Lung microvascular endothelial cell (primary cell): ENCODE results near the gene TMEM100. TPM values are rescaled to one million over a fixed set of nuclear protein-coding genes. Genes with fewer than 3 reads are reported as not detected.

Experiments used
- DNase-seq, 2 donors: peaks; one replicate each; pipeline versions ENCODE4 v3.0.0 to v3.0.0-alpha.2; 2010; ENCODE audit warnings: low read depth in 2 of 2
- total RNA-seq: library from RNA; depleted of rRNA; stranded (reverse); fragments of >200 nt; gene quantifications from 2 replicates; pipeline ENCODE4 v1.2.1, GENCODE V29; 2014

Gene TMEM100
- total RNA-seq, 1 donor from 2014 or later = 25.4 TPM

GRCh38 chr17:55745258-55745657, 22.6 kb upstream of the TMEM100 start:
- DNase-seq = no peak

GRCh38 chr17:55743103-55743679, 20.5 kb upstream of the TMEM100 start:
- peak in 1 of 2 donors; percentile 44 for DNase-seq

- DNase-seq = no peak
Measured at GRCh38 chr17:55742272-55743102, 19.8 kb upstream of the TMEM100 start.

- DNase-seq = no peak
Measured at GRCh38 chr17:55741356-55741700, 18.7 kb upstream of the TMEM100 start.

- DNase-seq = no peak
Measured at GRCh38 chr17:55740511-55741355, 18.1 kb upstream of the TMEM100 start.

- DNase-seq = no peak
Measured at GRCh38 chr17:55737976-55738501, 15.4 kb upstream of the TMEM100 start.

GRCh38 chr17:55735731-55736405, 13.2 kb upstream of the TMEM100 start:
- DNase-seq = peak; percentile 54 to 66

- no peak for DNase-seq
Measured at GRCh38 chr17:55734128-55734781, 11.6 kb upstream of the TMEM100 start.

GRCh38 chr17:55731586-55732250, 9.1 kb upstream of the TMEM100 start:
- DNase-seq = peak; percentile 14 to 65

GRCh38 chr17:55730808-55731207, 8.1 kb upstream of the TMEM100 start:
- DNase-seq = no peak

GRCh38 chr17:55730380-55730779, 7.7 kb upstream of the TMEM100 start:
- DNase-seq = no peak

GRCh38 chr17:55729484-55729883, 6.8 kb upstream of the TMEM100 start:
- DNase-seq = no peak

GRCh38 chr17:55728833-55729232, 6.2 kb upstream of the TMEM100 start:
- DNase-seq = no peak

GRCh38 chr17:55728361-55728760, 5.7 kb upstream of the TMEM100 start:
- DNase-seq = no peak

- no peak for DNase-seq
Measured at GRCh38 chr17:55727920-55728319, 5.3 kb upstream of the TMEM100 start.

- no peak for DNase-seq
Measured at GRCh38 chr17:55727275-55727674, 4.6 kb upstream of the TMEM100 start.

GRCh38 chr17:55726440-55726839, 3.8 kb upstream of the TMEM100 start:
- peak; percentile 18 to 62 for DNase-seq

- no peak for DNase-seq
Measured at GRCh38 chr17:55723488-55723848, 804 bp upstream of the TMEM100 start.

- DNase-seq = no peak
Measured at GRCh38 chr17:55722016-55722736, 488 bp downstream of the TMEM100 start.
